GM12878 (cell line): ENCODE data around the gene UTF1. TPM values are rescaled to one million over a fixed set of nuclear protein-coding genes. Genes with fewer than 3 reads are reported as not detected.

Source experiments
- ATAC-seq: fragments of 200-7000 bp; cut with Tn5 transposase; 3 replicates; pipeline ENCODE4 v1.9.1; 2020; ENCODE audit warnings: mild to moderate bottlenecking, moderate library complexity
- BruUV-seq: library from RNA; stranded (reverse); fragments of 400-500 nt; replicated peaks from 2 replicates; lab custom pipeline; 2021; lab: Mats Ljungman, UMichigan
- CTCF ChIA-PET: fragments of 300-600 bp; sonication (Branson Sonifier 250); formaldehyde crosslinking; extraction: SDS; loops from one replicate; lab custom pipeline; 2021; ENCODE audit warnings: inconsistent platforms; lab: Yijun Ruan, JAX
- POLR2A ChIA-PET: fragments of 350-600 bp; formaldehyde crosslinking; extraction: SDS; loops from one replicate; lab custom pipeline; 2021; ENCODE audit warnings: inconsistent platforms; lab: Charles Lee
- RAD21 ChIA-PET: fragments of 300-600 bp; sonication (Branson Sonifier 250); formaldehyde crosslinking; loops from one replicate; lab custom pipeline; 2023; ENCODE audit warnings: antibody characterized with exemption; ENCODE audit not compliant: unreplicated experiment; lab: Charles Lee
- SMC1A ChIA-PET: fragments of 300-600 bp; sonication (Branson Sonifier 250); formaldehyde crosslinking; loops from one replicate; lab custom pipeline; 2023; ENCODE audit not compliant: unreplicated experiment, uncharacterized antibody; lab: Charles Lee
- DNase-seq: peaks from one replicate; pipeline ENCODE4 v3.0.0-alpha.2; 2011; ENCODE audit warnings: low read depth, low spot score
- FAIRE-seq: peaks from 3 replicates; lab custom pipeline; 2011; peaks lifted over from hg19 to GRCh38; lab: Jason Lieb, UNC
- H2AFZ ChIP-seq: 2 replicates; pipeline ENCODE4 v1.6.0; 2011; ENCODE audit warnings: low read depth, low read length, control low read depth; ENCODE audit not compliant: control insufficient read depth
- H3K27ac ChIP-seq: 2 replicates; pipeline ENCODE4 v1.5.1; 2011; ENCODE audit warnings: control low read depth; ENCODE audit not compliant: control insufficient read depth, insufficient read depth
- H3K27me3 ChIP-seq, 2 experiments: replicated peaks in 1 of 2; 2 replicates each; pipeline versions ENCODE4 v1.6.0 to v1.6.1; 2011; ENCODE audit warnings: low read length in 1 of 2; ENCODE audit not compliant: control insufficient read depth in 2 of 2, insufficient read depth in 2 of 2
- H3K36me3 ChIP-seq, 2 experiments: 2 replicates each; pipeline ENCODE4 v1.5.1; 2011; ENCODE audit warnings: low read length in 1 of 2; ENCODE audit not compliant: control insufficient read depth in 2 of 2, insufficient read depth in 2 of 2
- H3K4me1 ChIP-seq: 2 replicates; pipeline ENCODE4 v1.6.1; 2011; ENCODE audit warnings: mild to moderate bottlenecking, low read length, moderate library complexity, mixed read lengths; ENCODE audit not compliant: control insufficient read depth, insufficient read depth
- H3K4me2 ChIP-seq: 2 replicates; pipeline ENCODE4 v1.6.0; 2011; ENCODE audit warnings: control low read depth; ENCODE audit not compliant: control insufficient read depth, insufficient read depth
- H3K4me3 ChIP-seq: fragments of 200-600 bp; sonication (generic); 2 replicates; pipeline ENCODE4 v1.5.1; 2016
- H3K79me2 ChIP-seq: 2 replicates; pipeline ENCODE4 v1.6.0; 2011; ENCODE audit warnings: low read length; ENCODE audit not compliant: control insufficient read depth, insufficient read depth
- H3K9ac ChIP-seq: 2 replicates; pipeline ENCODE4 v1.8.0; 2011; ENCODE audit warnings: low read length, control low read depth, mixed read lengths; ENCODE audit not compliant: control insufficient read depth, insufficient read depth
- H3K9me3 ChIP-seq: replicated peaks from 3 replicates; pipeline ENCODE4 v1.5.1; 2011; ENCODE audit warnings: mild to moderate bottlenecking, low read length; ENCODE audit not compliant: control insufficient read depth, insufficient read depth
- H4K20me1 ChIP-seq: 2 replicates; pipeline ENCODE4 v1.6.0; 2011; ENCODE audit not compliant: control insufficient read depth, insufficient read depth
- BCL11A ChIP-seq: IDR thresholded peaks from 2 replicates; pipeline ENCODE4 v1.6.1; 2011; ENCODE audit warnings: low read depth, low read length
- EED ChIP-seq: sonication (generic); IDR thresholded peaks from 2 replicates; pipeline ENCODE4 v1.6.1; 2016; ENCODE audit warnings: antibody characterized with exemption, low read depth
- HDAC6 ChIP-seq: fragments of 200-600 bp; sonication (generic); IDR thresholded peaks from one replicate; pipeline ENCODE4 v1.8.0; 2017; ENCODE audit warnings: antibody characterized with exemption; ENCODE audit not compliant: unreplicated experiment
- IKZF1 ChIP-seq: fragments of 450-650 bp; conservative IDR thresholded peaks from 2 replicates; pipeline ENCODE4 v1.6.1; 2017; ENCODE audit warnings: antibody characterized with exemption, mild to moderate bottlenecking
- IKZF2 ChIP-seq, 2 experiments: fragments of 450-650 bp; IDR thresholded peaks; 2 replicates each; pipeline ENCODE4 v1.6.1; 2017; ENCODE audit warnings: mild to moderate bottlenecking in 2 of 2, moderate library complexity in 2 of 2
- MYB ChIP-seq: fragments of 150-350 bp; IDR thresholded peaks from 2 replicates; pipeline ENCODE4 v1.6.1; 2014; ENCODE audit warnings: mild to moderate bottlenecking, low read depth, low read length, borderline replicate concordance
- NFIC ChIP-seq: IDR thresholded peaks from 2 replicates; pipeline ENCODE4 v1.6.1; 2012; ENCODE audit warnings: low read depth, mild to moderate bottlenecking, inconsistent platforms, low read length, moderate library complexity
- NFXL1 ChIP-seq: fragments of 450-650 bp; IDR thresholded peaks from 2 replicates; pipeline ENCODE4 v1.6.1; 2017; ENCODE audit warnings: antibody characterized with exemption, mild to moderate bottlenecking, borderline replicate concordance
- NFYB ChIP-seq: IDR thresholded peaks from 2 replicates; pipeline ENCODE4 v1.6.1; 2011; ENCODE audit warnings: low read depth, mild to moderate bottlenecking, low read length, improper control_type of control experiment, moderate library complexity; ENCODE audit not compliant: insufficient read depth
- POLR2A ChIP-seq: IDR thresholded peaks from 2 replicates; pipeline ENCODE4 v1.6.1; 2011; ENCODE audit warnings: low read depth, mild to moderate bottlenecking, low read length
- RAD21 ChIP-seq: IDR thresholded peaks from 2 replicates; pipeline ENCODE4 v1.6.1; 2011; ENCODE audit warnings: mild to moderate bottlenecking, low read depth, low read length, moderate library complexity; ENCODE audit not compliant: insufficient read depth
- RBBP5 ChIP-seq: fragments of 200-600 bp; sonication (generic); conservative IDR thresholded peaks from 2 replicates; pipeline ENCODE4 v1.6.1; 2016
- SIX5 ChIP-seq: IDR thresholded peaks from 2 replicates; pipeline ENCODE4 v1.6.1; 2011; ENCODE audit warnings: mild to moderate bottlenecking, low read depth, low read length, moderate library complexity; ENCODE audit not compliant: severe bottlenecking
- SP1 ChIP-seq: IDR thresholded peaks from one replicate; pipeline ENCODE4 v1.6.1; 2011; ENCODE audit warnings: low read depth, low read length
- ZNF207 ChIP-seq: fragments of 450-650 bp; IDR thresholded peaks from 2 replicates; pipeline ENCODE4 v1.6.1; 2014; ENCODE audit warnings: antibody characterized with exemption, mild to moderate bottlenecking, borderline replicate concordance
- WGBS: methylation state at CpG from one replicate; pipeline ENCODE4 v1.1.6; 2016; ENCODE audit warnings: low lambda C conversion rate; ENCODE audit not compliant: insufficient replicate concordance, insufficient coverage; ENCODE audit errors: missing lambda C conversion rate; 5-methylcytosine and 5-hydroxymethylcytosine counted together
- in situ Hi-C: fragments of 300-500 bp; cut with MboI; formaldehyde crosslinking; loops from 9 replicates; pipeline ENCODE4 v1.14.3; 2018; ENCODE audit warnings: mixed read lengths
- intact Hi-C: fragments of 100-400 bp; cut with micrococcal nuclease; formaldehyde crosslinking; loops from one replicate; pipeline ENCODE4 v1.14.2; 2022; ENCODE audit not compliant: unreplicated experiment
- polyA plus RNA-seq, 11 experiments: library from polyadenylated mRNA; depleted of rRNA in 4 of 11; unstranded in 6 of 11; stranded (reverse) in 5 of 11; fragments of >200 nt; fragmentation: Nextera tagmentation in 4 of 11; fragmentation: Illumina TruSeq in 1 of 11; extraction: Ambion mirVana in 4 of 11; extraction: Trizol in 1 of 11; gene quantifications; 1 replicate in 1 of 11; 2 replicates in 10 of 11; pipeline versions ENCODE4 v1.2.1 to v1.2.3, GENCODE V29; 2011 to 2016; ENCODE audit warnings: inconsistent platforms in 2 of 11, missing spikeins in 2 of 11, low read depth in 1 of 11
- total RNA-seq, 4 experiments: library from RNA; depleted of rRNA in 3 of 4; stranded (reverse); fragments of >200 nt in 3 of 4; fragmentation: Illumina TruSeq in 1 of 4; extraction: Trizol in 1 of 4; gene quantifications; 2 replicates each; pipeline versions ENCODE4 v1.2.1 to v1.2.3, GENCODE V29; 2013 to 2021
- TF ChIP-seq, protein P1 (sequence below), 3 experiments: IDR thresholded peaks in 2 of 3; conservative IDR thresholded peaks in 1 of 3; 2 replicates each; pipeline ENCODE4 v1.5.1; 2011; ENCODE audit warnings: low read depth in 3 of 3, low read length in 3 of 3, mild to moderate bottlenecking in 3 of 3, control low read depth in 2 of 3, moderate library complexity in 2 of 3, inconsistent platforms in 1 of 3, mixed read lengths in 1 of 3; ENCODE audit not compliant: control insufficient read depth in 2 of 3, insufficient read depth in 1 of 3; ENCODE audit errors: extremely low read depth in 1 of 3
- TF ChIP-seq, protein P2 (sequence below): fragments of 450-650 bp; IDR thresholded peaks from 2 replicates; pipeline ENCODE4 v1.6.1; 2017; ENCODE audit warnings: borderline replicate concordance
- TF ChIP-seq, protein P3 (sequence below): fragments of 450-650 bp; IDR thresholded peaks from 2 replicates; pipeline ENCODE4 v1.6.1; 2016; ENCODE audit warnings: mild to moderate bottlenecking, moderate library complexity, borderline replicate concordance

The UTF1 gene
- total and polyA plus RNA-seq, 10 of the 15 experiments (the other 5 are each of a cell fraction or from before 2014, with no cell fraction given) = not detected

DNA sequence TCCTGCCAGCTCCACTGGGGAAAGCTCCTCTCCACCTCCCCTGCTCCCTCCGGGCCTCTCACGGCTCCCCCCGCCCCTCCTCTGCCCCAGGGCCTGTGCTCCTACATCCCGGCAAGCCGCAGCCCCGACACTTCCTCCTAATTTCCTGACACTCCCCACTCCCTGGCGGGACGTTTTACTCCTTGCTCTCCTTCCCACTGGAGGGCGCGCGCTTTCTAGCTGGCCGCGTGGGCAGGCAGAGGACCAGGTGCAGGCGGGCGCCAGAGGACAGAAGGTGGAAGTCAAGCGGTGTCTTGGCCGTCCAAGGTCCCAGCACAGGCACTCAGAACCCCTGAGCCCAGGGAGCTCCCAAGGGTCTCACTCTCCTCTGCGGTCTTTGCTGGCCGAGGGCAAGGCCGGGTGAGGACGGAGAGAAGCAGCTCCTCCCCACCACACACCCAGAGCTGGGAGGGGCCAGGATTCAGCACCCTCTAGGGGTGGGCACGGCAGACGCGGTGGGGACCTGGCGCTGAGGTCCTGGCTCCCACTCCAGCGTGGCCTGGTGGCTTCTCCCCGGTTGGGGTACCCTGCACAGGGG is 27.6 kb downstream of the UTF1 start:
- POLR2A ChIA-PET = interaction anchor here (1.8 kb wide), 1 partner anchor 17 kb away, joined by 7 read pairs; no protein-coding TSS in a partner anchor
- Histone ChIP-seq H4K20me1 (no peaks in the 10 kb centered on the region), H3K4me1 (peaks cover 30% of the 10 kb centered on the region), H3K27ac (no peak overlapping the region), H3K4me3 (no peak overlapping the region), H3K9me3 (no peaks in the 10 kb centered on the region), H3K9ac (no peak overlapping the region), H2AFZ (peak overlapping the region; percentile 63), H3K79me2 (no peaks in the 10 kb centered on the region), H3K36me3 (no peaks in the 10 kb centered on the region), H3K4me2 (peak overlapping the region; percentile 57), H3K27me3 (no peaks in the 10 kb centered on the region)
- CTCF ChIA-PET = interaction anchor here (0.7 to 2.2 kb wide), 6 partner anchors 18 to 61 kb away, joined by 3 to 12 read pairs (median 5); no protein-coding TSS in a partner anchor
- ATAC-seq (peak; percentile 13), DNase-seq (no peak), FAIRE-seq (no peak)
- BruUV-seq = no TSS peak
- in situ Hi-C loops (no loop called here), intact Hi-C loops (no loop called here)
- WGBS = 11% methylated on average over 25 of the region's 27 CpGs
- SMC1A ChIA-PET = interaction anchor here (1.4 kb wide), 1 partner anchor 20 kb away, joined by 5 read pairs; no protein-coding TSS in a partner anchor
- RAD21 ChIA-PET = interaction anchor here (1.6 kb wide), 1 partner anchor 19 kb away, joined by 3 read pairs; the partner anchor contains the start of gene ADAM8
- TF ChIP-seq, protein P1, sequence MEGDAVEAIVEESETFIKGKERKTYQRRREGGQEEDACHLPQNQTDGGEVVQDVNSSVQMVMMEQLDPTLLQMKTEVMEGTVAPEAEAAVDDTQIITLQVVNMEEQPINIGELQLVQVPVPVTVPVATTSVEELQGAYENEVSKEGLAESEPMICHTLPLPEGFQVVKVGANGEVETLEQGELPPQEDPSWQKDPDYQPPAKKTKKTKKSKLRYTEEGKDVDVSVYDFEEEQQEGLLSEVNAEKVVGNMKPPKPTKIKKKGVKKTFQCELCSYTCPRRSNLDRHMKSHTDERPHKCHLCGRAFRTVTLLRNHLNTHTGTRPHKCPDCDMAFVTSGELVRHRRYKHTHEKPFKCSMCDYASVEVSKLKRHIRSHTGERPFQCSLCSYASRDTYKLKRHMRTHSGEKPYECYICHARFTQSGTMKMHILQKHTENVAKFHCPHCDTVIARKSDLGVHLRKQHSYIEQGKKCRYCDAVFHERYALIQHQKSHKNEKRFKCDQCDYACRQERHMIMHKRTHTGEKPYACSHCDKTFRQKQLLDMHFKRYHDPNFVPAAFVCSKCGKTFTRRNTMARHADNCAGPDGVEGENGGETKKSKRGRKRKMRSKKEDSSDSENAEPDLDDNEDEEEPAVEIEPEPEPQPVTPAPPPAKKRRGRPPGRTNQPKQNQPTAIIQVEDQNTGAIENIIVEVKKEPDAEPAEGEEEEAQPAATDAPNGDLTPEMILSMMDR (IDR thresholded peaks at IDR 0.05 in 2 of 3, conservative IDR thresholded peaks at IDR 0.05 in 1 of 3; ENCODE audit: control insufficient read depth in 2 of 3, extremely low read depth in 1 of 3, insufficient read depth in 1 of 3, low read depth in 3 of 3, low read length in 3 of 3) = peak; percentile 26 to 50 (median 27); a peak in 4 of 6 replicates
- TF ChIP-seq IKZF2 (IDR thresholded peaks at IDR 0.05) = peak; percentile 27 to 53; a peak in 2 of 4 replicates
- peak; percentile 27; the same call in 1 of the 2 replicates for TF ChIP-seq IKZF1
- no peak for TF ChIP-seq SP1
- TF ChIP-seq, protein P2, sequence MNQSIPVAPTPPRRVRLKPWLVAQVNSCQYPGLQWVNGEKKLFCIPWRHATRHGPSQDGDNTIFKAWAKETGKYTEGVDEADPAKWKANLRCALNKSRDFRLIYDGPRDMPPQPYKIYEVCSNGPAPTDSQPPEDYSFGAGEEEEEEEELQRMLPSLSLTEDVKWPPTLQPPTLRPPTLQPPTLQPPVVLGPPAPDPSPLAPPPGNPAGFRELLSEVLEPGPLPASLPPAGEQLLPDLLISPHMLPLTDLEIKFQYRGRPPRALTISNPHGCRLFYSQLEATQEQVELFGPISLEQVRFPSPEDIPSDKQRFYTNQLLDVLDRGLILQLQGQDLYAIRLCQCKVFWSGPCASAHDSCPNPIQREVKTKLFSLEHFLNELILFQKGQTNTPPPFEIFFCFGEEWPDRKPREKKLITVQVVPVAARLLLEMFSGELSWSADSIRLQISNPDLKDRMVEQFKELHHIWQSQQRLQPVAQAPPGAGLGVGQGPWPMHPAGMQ = no peak
- TF ChIP-seq NFIC = no peak
- no peak for TF ChIP-seq POLR2A
- no peak for TF ChIP-seq HDAC6
- no peak for TF ChIP-seq NFYB
- no peak for TF ChIP-seq RBBP5
- TF ChIP-seq NFXL1 = no peak
- TF ChIP-seq ZNF207 = no peak
- TF ChIP-seq RAD21 = peak; percentile 44; the same call in 1 of the 2 replicates
- no peak for TF ChIP-seq MYB
- TF ChIP-seq EED = peak; percentile 67; the same call in 1 of the 2 replicates
- TF ChIP-seq SIX5 = no peak
- TF ChIP-seq, protein P3, sequence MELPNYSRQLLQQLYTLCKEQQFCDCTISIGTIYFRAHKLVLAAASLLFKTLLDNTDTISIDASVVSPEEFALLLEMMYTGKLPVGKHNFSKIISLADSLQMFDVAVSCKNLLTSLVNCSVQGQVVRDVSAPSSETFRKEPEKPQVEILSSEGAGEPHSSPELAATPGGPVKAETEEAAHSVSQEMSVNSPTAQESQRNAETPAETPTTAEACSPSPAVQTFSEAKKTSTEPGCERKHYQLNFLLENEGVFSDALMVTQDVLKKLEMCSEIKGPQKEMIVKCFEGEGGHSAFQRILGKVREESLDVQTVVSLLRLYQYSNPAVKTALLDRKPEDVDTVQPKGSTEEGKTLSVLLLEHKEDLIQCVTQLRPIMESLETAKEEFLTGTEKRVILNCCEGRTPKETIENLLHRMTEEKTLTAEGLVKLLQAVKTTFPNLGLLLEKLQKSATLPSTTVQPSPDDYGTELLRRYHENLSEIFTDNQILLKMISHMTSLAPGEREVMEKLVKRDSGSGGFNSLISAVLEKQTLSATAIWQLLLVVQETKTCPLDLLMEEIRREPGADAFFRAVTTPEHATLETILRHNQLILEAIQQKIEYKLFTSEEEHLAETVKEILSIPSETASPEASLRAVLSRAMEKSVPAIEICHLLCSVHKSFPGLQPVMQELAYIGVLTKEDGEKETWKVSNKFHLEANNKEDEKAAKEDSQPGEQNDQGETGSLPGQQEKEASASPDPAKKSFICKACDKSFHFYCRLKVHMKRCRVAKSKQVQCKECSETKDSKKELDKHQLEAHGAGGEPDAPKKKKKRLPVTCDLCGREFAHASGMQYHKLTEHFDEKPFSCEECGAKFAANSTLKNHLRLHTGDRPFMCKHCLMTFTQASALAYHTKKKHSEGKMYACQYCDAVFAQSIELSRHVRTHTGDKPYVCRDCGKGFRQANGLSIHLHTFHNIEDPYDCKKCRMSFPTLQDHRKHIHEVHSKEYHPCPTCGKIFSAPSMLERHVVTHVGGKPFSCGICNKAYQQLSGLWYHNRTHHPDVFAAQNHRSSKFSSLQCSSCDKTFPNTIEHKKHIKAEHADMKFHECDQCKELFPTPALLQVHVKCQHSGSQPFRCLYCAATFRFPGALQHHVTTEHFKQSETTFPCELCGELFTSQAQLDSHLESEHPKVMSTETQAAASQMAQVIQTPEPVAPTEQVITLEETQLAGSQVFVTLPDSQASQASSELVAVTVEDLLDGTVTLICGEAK = no peak
- TF ChIP-seq BCL11A = no peak
